Measurements from ENCODE around the gene KRT74.

GRCh38 chr12:52552681-52553195 lies 20.9 kb downstream of the KRT74 start, which contains the start of gene KRT71:
- TF ChIP-seq EZH2 (IDR thresholded peaks at IDR 0.05; ENCODE audit: insufficient read depth, poor library complexity, severe bottlenecking) (no peak), EZH2phosphoT487 (IDR thresholded peaks at IDR 0.05; ENCODE audit: insufficient read depth, low read depth) (no peak)
